Measurements from ENCODE around the gene RPS21. TPM values are rescaled to one million over a fixed set of nuclear protein-coding genes. Genes with fewer than 3 reads are reported as not detected.
A peak's percentile ranks its signal among the peaks of the same experiment; 100 is the strongest.

Gene RPS21
- polyA plus RNA-seq, 1 donor from 2014 or later = 1,633 TPM

- no peaks in the 10 kb centered on the region for H3K9me2 ChIP-seq (ENCODE audit: insufficient read depth, low read length)
- no peak for TF ChIP-seq EZH2 (IDR thresholded peaks at IDR 0.05; ENCODE audit: borderline replicate concordance, insufficient read depth, low read length, poor library complexity, severe bottlenecking)
- no peak for TF ChIP-seq EP300 (conservative IDR thresholded peaks at IDR 0.05; ENCODE audit: poor library complexity, severe bottlenecking)
- TF ChIP-seq SMC3 (conservative IDR thresholded peaks at IDR 0.05; ENCODE audit: poor library complexity) = no peak
- no peak for TF ChIP-seq POLR2AphosphoS5 (IDR thresholded peaks at IDR 0.05)
- no peak for TF ChIP-seq RAD21 (conservative IDR thresholded peaks at IDR 0.05)
- no peak for TF ChIP-seq CTCF (IDR thresholded peaks at IDR 0.05; ENCODE audit: poor library complexity, severe bottlenecking)
- TF ChIP-seq TAF1 (IDR thresholded peaks at IDR 0.05; ENCODE audit: low read depth) = no peak
- TF ChIP-seq MXI1 (conservative IDR thresholded peaks at IDR 0.05; ENCODE audit: poor library complexity, severe bottlenecking) = no peak
- no peak for TF ChIP-seq REST (IDR thresholded peaks at IDR 0.05; ENCODE audit: borderline replicate concordance)
- H3K36me3 ChIP-seq (ENCODE audit: insufficient read depth, low read length) = no peaks in the 10 kb centered on the region
- H3K79me2 ChIP-seq (replicated peaks; ENCODE audit: insufficient read depth, low read length) = no peaks in the 10 kb centered on the region
- no peaks in the 10 kb centered on the region for H3K9me3 ChIP-seq (ENCODE audit: low read length)
- peak overlapping the region; percentile 85 for H3K4me3 ChIP-seq (ENCODE audit: low read length)
- H3K27ac ChIP-seq (ENCODE audit: low read length) = no peak overlapping the region
- no peak overlapping the region for H2AFZ ChIP-seq (ENCODE audit: low read depth, low read length)
- H3K27me3 ChIP-seq (ENCODE audit: insufficient read depth, low read depth, low read length) = no peaks in the 10 kb centered on the region
- peak overlapping the region; percentile 51 for H3K4me2 ChIP-seq (ENCODE audit: low read length)
- H4K20me1 ChIP-seq (ENCODE audit: insufficient read depth) = no peaks in the 10 kb centered on the region
- H3F3A ChIP-seq (ENCODE audit: insufficient read depth, low read length, poor library complexity, severe bottlenecking) = no peaks in the 10 kb centered on the region
- peak overlapping the region; percentile 67 for H3K9ac ChIP-seq (ENCODE audit: low read length)
Measured at GRCh38 chr20:62365814-62366369, 21.0 kb upstream of the RPS21 start.

- Histone ChIP-seq H2AFZ (ENCODE audit: low read depth, low read length) (no peak overlapping the region), H3K27ac (ENCODE audit: low read length) (no peak overlapping the region), H3K36me3 (ENCODE audit: insufficient read depth, low read length) (no peaks in the 10 kb centered on the region)
Measured at GRCh38 chr20:62366370-62367135, 20.4 kb upstream of the RPS21 start.

More at GRCh38 chr20:62366370-62367135, 20.4 kb upstream of the RPS21 start:
- no peak for TF ChIP-seq SMC3 (conservative IDR thresholded peaks at IDR 0.05; ENCODE audit: poor library complexity)
- TF ChIP-seq RAD21 (conservative IDR thresholded peaks at IDR 0.05) = no peak
- peak; percentile 4 for TF ChIP-seq POLR2AphosphoS5 (IDR thresholded peaks at IDR 0.05)
- no peak for TF ChIP-seq REST (IDR thresholded peaks at IDR 0.05; ENCODE audit: borderline replicate concordance)
- peak; percentile 30 for TF ChIP-seq TAF1 (IDR thresholded peaks at IDR 0.05; ENCODE audit: low read depth)
- TF ChIP-seq EZH2 (IDR thresholded peaks at IDR 0.05; ENCODE audit: borderline replicate concordance, insufficient read depth, low read length, poor library complexity, severe bottlenecking) = no peak
- TF ChIP-seq MXI1 (conservative IDR thresholded peaks at IDR 0.05; ENCODE audit: poor library complexity, severe bottlenecking) = peak; percentile 29
- TF ChIP-seq CTCF (IDR thresholded peaks at IDR 0.05; ENCODE audit: poor library complexity, severe bottlenecking) = no peak
- no peak for TF ChIP-seq EP300 (conservative IDR thresholded peaks at IDR 0.05; ENCODE audit: poor library complexity, severe bottlenecking)
- Histone ChIP-seq H3K79me2 (replicated peaks; ENCODE audit: insufficient read depth, low read length) (no peaks in the 10 kb centered on the region), H3K4me2 (ENCODE audit: low read length) (peak overlapping the region; percentile 51), H3K9me2 (ENCODE audit: insufficient read depth, low read length) (no peaks in the 10 kb centered on the region), H3K27me3 (ENCODE audit: insufficient read depth, low read depth, low read length) (no peaks in the 10 kb centered on the region), H4K20me1 (ENCODE audit: insufficient read depth) (no peaks in the 10 kb centered on the region), H3F3A (ENCODE audit: insufficient read depth, low read length, poor library complexity, severe bottlenecking) (no peaks in the 10 kb centered on the region), H3K4me3 (ENCODE audit: low read length) (peak overlapping the region; percentile 85), H3K9ac (ENCODE audit: low read length) (peak overlapping the region; percentile 67), H3K9me3 (ENCODE audit: low read length) (no peaks in the 10 kb centered on the region)

Measured in neural cell (in vitro differentiated cells).